ENCODE results near the gene OTX1.

Gene OTX1

GRCh38 chr2:63099032-63099431 is 48.4 kb downstream of the OTX1 start:
- no peaks in the 10 kb centered on the region for H3K4me1 ChIP-seq (ENCODE audit: insufficient read depth, low read length, poor library complexity, severe bottlenecking)
- H3K4me3 ChIP-seq (ENCODE audit: low read length, poor library complexity, severe bottlenecking): no peak overlapping the region
- no peak overlapping the region for H2AFZ ChIP-seq (ENCODE audit: low read length)
- H3K4me2 ChIP-seq (ENCODE audit: low read depth, low read length, poor library complexity, severe bottlenecking): no peak overlapping the region
- H3K9ac ChIP-seq (ENCODE audit: low read depth, low read length, poor library complexity, severe bottlenecking): no peak overlapping the region
- TF ChIP-seq CTCF (conservative IDR thresholded peaks at IDR 0.05; ENCODE audit: low read length): no peak
- no peak for TF ChIP-seq EZH2phosphoT487 (IDR thresholded peaks at IDR 0.05; ENCODE audit: borderline replicate concordance)
- no peaks in the 10 kb centered on the region for H3K36me3 ChIP-seq (ENCODE audit: insufficient read depth, low read length)
- no peaks in the 10 kb centered on the region for H3F3A ChIP-seq (ENCODE audit: low read depth)
- no peaks in the 10 kb centered on the region for H3K27me3 ChIP-seq (ENCODE audit: insufficient read depth, low read length, poor library complexity, severe bottlenecking)
- H3K79me2 ChIP-seq (ENCODE audit: insufficient read depth, low read length): no peaks in the 10 kb centered on the region
- no peaks in the 10 kb centered on the region for H4K20me1 ChIP-seq (ENCODE audit: insufficient read depth, low read length, poor library complexity, severe bottlenecking)
- no peaks in the 10 kb centered on the region for H3K9me2 ChIP-seq (replicated peaks; ENCODE audit: low read depth, low read length)
- H3K9me3 ChIP-seq (ENCODE audit: insufficient read depth, low read depth, low read length): no peaks in the 10 kb centered on the region; the same call in 1 of the 2 replicates

- Histone ChIP-seq H3F3A (ENCODE audit: low read depth) (no peaks in the 10 kb centered on the region), H3K4me1 (ENCODE audit: insufficient read depth, low read length, poor library complexity, severe bottlenecking) (no peaks in the 10 kb centered on the region), H3K79me2 (ENCODE audit: insufficient read depth, low read length) (no peaks in the 10 kb centered on the region), H3K4me3 (ENCODE audit: low read length, poor library complexity, severe bottlenecking) (no peak overlapping the region), H4K20me1 (ENCODE audit: insufficient read depth, low read length, poor library complexity, severe bottlenecking) (no peaks in the 10 kb centered on the region), H3K9me2 (replicated peaks; ENCODE audit: low read depth, low read length) (no peaks in the 10 kb centered on the region), H2AFZ (ENCODE audit: low read length) (no peak overlapping the region), H3K9me3 (ENCODE audit: insufficient read depth, low read depth, low read length) (peaks cover 16% of the 10 kb centered on the region; the same call in 1 of the 2 replicates), H3K27me3 (ENCODE audit: insufficient read depth, low read length, poor library complexity, severe bottlenecking) (no peaks in the 10 kb centered on the region), H3K4me2 (ENCODE audit: low read depth, low read length, poor library complexity, severe bottlenecking) (no peak overlapping the region), H3K9ac (ENCODE audit: low read depth, low read length, poor library complexity, severe bottlenecking) (no peak overlapping the region), H3K36me3 (ENCODE audit: insufficient read depth, low read length) (no peaks in the 10 kb centered on the region)
- TF ChIP-seq EZH2phosphoT487 (IDR thresholded peaks at IDR 0.05; ENCODE audit: borderline replicate concordance) (no peak), CTCF (conservative IDR thresholded peaks at IDR 0.05; ENCODE audit: low read length) (no peak)
These were observed 51.3 kb downstream of the OTX1 start for GRCh38 chr2:63101954-63102353.

- no peak overlapping the region for H3K9ac ChIP-seq (ENCODE audit: low read depth, low read length, poor library complexity, severe bottlenecking)
- H3F3A ChIP-seq (ENCODE audit: low read depth): no peaks in the 10 kb centered on the region
- H3K9me2 ChIP-seq (replicated peaks; ENCODE audit: low read depth, low read length): no peaks in the 10 kb centered on the region
- H3K9me3 ChIP-seq (ENCODE audit: insufficient read depth, low read depth, low read length): peaks cover 16% of the 10 kb centered on the region; the same call in 1 of the 2 replicates
- H3K4me2 ChIP-seq (ENCODE audit: low read depth, low read length, poor library complexity, severe bottlenecking): no peak overlapping the region
- H3K27me3 ChIP-seq (ENCODE audit: insufficient read depth, low read length, poor library complexity, severe bottlenecking): no peaks in the 10 kb centered on the region
- no peak overlapping the region for H3K4me3 ChIP-seq (ENCODE audit: low read length, poor library complexity, severe bottlenecking)
- H3K79me2 ChIP-seq (ENCODE audit: insufficient read depth, low read length): no peaks in the 10 kb centered on the region
- H4K20me1 ChIP-seq (ENCODE audit: insufficient read depth, low read length, poor library complexity, severe bottlenecking): no peaks in the 10 kb centered on the region
- no peaks in the 10 kb centered on the region for H3K4me1 ChIP-seq (ENCODE audit: insufficient read depth, low read length, poor library complexity, severe bottlenecking)
- no peak overlapping the region for H2AFZ ChIP-seq (ENCODE audit: low read length)
- no peaks in the 10 kb centered on the region for H3K36me3 ChIP-seq (ENCODE audit: insufficient read depth, low read length)
- TF ChIP-seq EZH2phosphoT487 (IDR thresholded peaks at IDR 0.05; ENCODE audit: borderline replicate concordance): no peak
- no peak for TF ChIP-seq CTCF (conservative IDR thresholded peaks at IDR 0.05; ENCODE audit: low read length)
These were observed 53.9 kb downstream of the OTX1 start for GRCh38 chr2:63104482-63104881.

All from Loucy (cell line).